Measurements from ENCODE around the gene FGF10. TPM values are rescaled to one million over a fixed set of nuclear protein-coding genes. Genes with fewer than 3 reads are reported as not detected.

Gene FGF10
- total RNA-seq, 1 experiment from 2014 or later = not detected

GRCh38 chr5:44345871-44346270 is 43.3 kb downstream of the FGF10 start:
- intact Hi-C loops (cut with micrococcal nuclease) = no loop called here

GRCh38 chr5:44336708-44337107 is 52.5 kb downstream of the FGF10 start:
- ChIA-PET POLR2A (no interaction called here), CTCF (interaction anchor here (0.6 to 10.0 kb wide), 2 partner anchors 30 to 608 kb away, joined by 4 to 172 read pairs; no protein-coding TSS in a partner anchor)
- peaks cover 7% of the 10 kb centered on the region for H3K9me3 Mint-ChIP-seq (ENCODE audit: unreplicated experiment)
- no TSS peak for BruUV-seq (replicated peaks)
- H3K36me3 Mint-ChIP-seq (ENCODE audit: insufficient read depth, unreplicated experiment) = no peaks in the 10 kb centered on the region
- TF ChIP-seq, protein P1, sequence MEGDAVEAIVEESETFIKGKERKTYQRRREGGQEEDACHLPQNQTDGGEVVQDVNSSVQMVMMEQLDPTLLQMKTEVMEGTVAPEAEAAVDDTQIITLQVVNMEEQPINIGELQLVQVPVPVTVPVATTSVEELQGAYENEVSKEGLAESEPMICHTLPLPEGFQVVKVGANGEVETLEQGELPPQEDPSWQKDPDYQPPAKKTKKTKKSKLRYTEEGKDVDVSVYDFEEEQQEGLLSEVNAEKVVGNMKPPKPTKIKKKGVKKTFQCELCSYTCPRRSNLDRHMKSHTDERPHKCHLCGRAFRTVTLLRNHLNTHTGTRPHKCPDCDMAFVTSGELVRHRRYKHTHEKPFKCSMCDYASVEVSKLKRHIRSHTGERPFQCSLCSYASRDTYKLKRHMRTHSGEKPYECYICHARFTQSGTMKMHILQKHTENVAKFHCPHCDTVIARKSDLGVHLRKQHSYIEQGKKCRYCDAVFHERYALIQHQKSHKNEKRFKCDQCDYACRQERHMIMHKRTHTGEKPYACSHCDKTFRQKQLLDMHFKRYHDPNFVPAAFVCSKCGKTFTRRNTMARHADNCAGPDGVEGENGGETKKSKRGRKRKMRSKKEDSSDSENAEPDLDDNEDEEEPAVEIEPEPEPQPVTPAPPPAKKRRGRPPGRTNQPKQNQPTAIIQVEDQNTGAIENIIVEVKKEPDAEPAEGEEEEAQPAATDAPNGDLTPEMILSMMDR (IDR thresholded peaks at IDR 0.05; ENCODE audit: unreplicated experiment) = no peak
- peaks cover 9% of the 10 kb centered on the region for H3K4me1 Mint-ChIP-seq (ENCODE audit: insufficient read depth, unreplicated experiment)
- H3K4me3 Mint-ChIP-seq (ENCODE audit: unreplicated experiment) = no peak overlapping the region
- DNase-seq (ENCODE audit: unreplicated experiment) = no peak
- H3K27me3 Mint-ChIP-seq (ENCODE audit: insufficient read depth, unreplicated experiment) = no peaks in the 10 kb centered on the region
- intact Hi-C loops (cut with micrococcal nuclease) = no loop called here
- H3K27ac Mint-ChIP-seq (ENCODE audit: low read depth, unreplicated experiment) = no peak overlapping the region

More at GRCh38 chr5:44345871-44346270, 43.3 kb downstream of the FGF10 start:
- ChIA-PET CTCF (interaction anchor here (0.8 to 2.5 kb wide), 3 partner anchors 11 to 349 kb away, joined by 4 to 14 read pairs (median 6); no protein-coding TSS in a partner anchor), POLR2A (interaction anchor here (0.6 to 1.2 kb wide), 3 partner anchors 9 to 93 kb away, joined by 3 to 5 read pairs (median 3); no protein-coding TSS in a partner anchor)
- Mint-ChIP-seq H3K27me3 (ENCODE audit: insufficient read depth, unreplicated experiment) (no peaks in the 10 kb centered on the region), H3K9me3 (ENCODE audit: unreplicated experiment) (no peaks in the 10 kb centered on the region), H3K4me1 (ENCODE audit: insufficient read depth, unreplicated experiment) (no peaks in the 10 kb centered on the region), H3K36me3 (ENCODE audit: insufficient read depth, unreplicated experiment) (no peaks in the 10 kb centered on the region), H3K27ac (ENCODE audit: low read depth, unreplicated experiment) (no peak overlapping the region), H3K4me3 (ENCODE audit: unreplicated experiment) (no peak overlapping the region)
- DNase-seq (ENCODE audit: unreplicated experiment) = no peak
- BruUV-seq (replicated peaks) = no TSS peak
- TF ChIP-seq, protein P1 (IDR thresholded peaks at IDR 0.05; ENCODE audit: unreplicated experiment) = no peak

- Mint-ChIP-seq H3K9me3 (ENCODE audit: unreplicated experiment) (peaks cover 4% of the 10 kb centered on the region), H3K36me3 (ENCODE audit: insufficient read depth, unreplicated experiment) (no peaks in the 10 kb centered on the region), H3K4me1 (ENCODE audit: insufficient read depth, unreplicated experiment) (peaks cover 3% of the 10 kb centered on the region), H3K4me3 (ENCODE audit: unreplicated experiment) (no peak overlapping the region), H3K27me3 (ENCODE audit: insufficient read depth, unreplicated experiment) (no peaks in the 10 kb centered on the region), H3K27ac (ENCODE audit: low read depth, unreplicated experiment) (no peak overlapping the region)
- CTCF ChIA-PET = interaction anchor here (0.6 to 10.0 kb wide), 5 partner anchors 11 to 606 kb away, joined by 3 to 172 read pairs (median 4); no protein-coding TSS in a partner anchor
- TF ChIP-seq, protein P1 (IDR thresholded peaks at IDR 0.05; ENCODE audit: unreplicated experiment) = no peak
- no peak for DNase-seq (ENCODE audit: unreplicated experiment)
- BruUV-seq (replicated peaks) = no TSS peak
- intact Hi-C loops (cut with micrococcal nuclease) = loop anchor here (5.0 kb wide), 1 partner anchor 438 kb away; no protein-coding TSS in a partner anchor
- POLR2A ChIA-PET = no interaction called here
Observed at GRCh38 chr5:44334622-44335021, 54.6 kb downstream of the FGF10 start.

DNA sequence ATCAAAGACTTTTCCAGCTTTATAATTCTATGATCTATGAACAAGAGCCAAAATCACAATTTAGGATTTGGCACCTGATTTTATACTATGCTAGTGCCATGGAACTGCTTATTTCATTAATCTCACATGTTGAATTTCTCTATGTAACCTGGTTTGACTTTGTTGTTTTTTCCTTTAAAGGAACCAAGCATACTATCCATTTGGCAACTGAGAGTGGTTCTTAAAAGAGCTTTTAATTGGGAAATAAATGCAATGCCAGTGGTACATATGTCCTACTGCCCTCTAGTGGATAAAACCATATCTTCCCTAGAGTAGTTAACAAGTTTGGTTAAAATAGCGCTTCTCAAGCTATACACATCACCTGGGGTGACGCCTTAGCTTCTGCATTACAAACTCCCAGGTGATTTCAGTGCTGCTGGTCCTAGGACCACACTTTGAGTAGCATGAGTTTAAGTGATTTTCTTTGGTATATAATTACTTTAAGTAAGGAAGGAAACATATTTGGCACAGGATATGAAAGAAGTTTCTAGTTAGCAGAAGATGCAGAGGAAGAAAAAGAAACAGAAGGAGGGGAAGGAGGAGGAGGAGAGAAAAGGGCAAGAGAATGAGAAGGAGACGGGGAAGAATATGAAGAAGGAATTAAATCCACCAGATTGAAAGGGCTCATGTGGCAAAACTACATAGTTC is 56.8 kb downstream of the FGF10 start:
- no TSS peak for BruUV-seq (replicated peaks)
- H3K36me3 Mint-ChIP-seq (ENCODE audit: insufficient read depth, unreplicated experiment) = no peaks in the 10 kb centered on the region
- H3K27me3 Mint-ChIP-seq (ENCODE audit: insufficient read depth, unreplicated experiment) = no peaks in the 10 kb centered on the region
- TF ChIP-seq, protein P1 (IDR thresholded peaks at IDR 0.05; ENCODE audit: unreplicated experiment) = peak; percentile 67
- intact Hi-C loops (cut with micrococcal nuclease) = loop anchor here (1.0 to 5.0 kb wide), 3 partner anchors 440 to 672 kb away; no protein-coding TSS in a partner anchor
- no peaks in the 10 kb centered on the region for H3K9me3 Mint-ChIP-seq (ENCODE audit: unreplicated experiment)
- peak overlapping the region; percentile 21 for H3K27ac Mint-ChIP-seq (ENCODE audit: low read depth, unreplicated experiment)
- DNase-seq (ENCODE audit: unreplicated experiment) = peak; percentile 66
- ChIA-PET POLR2A (interaction anchor here (0.6 to 1.6 kb wide), 3 partner anchors 33 to 602 kb away, joined by 3 to 6 read pairs (median 3); no protein-coding TSS in a partner anchor), CTCF (interaction anchor here (0.6 to 10.0 kb wide), 39 partner anchors 10 to 1361 kb away, joined by 3 to 172 read pairs (median 4); no protein-coding TSS in a partner anchor)
- no peak overlapping the region for H3K4me3 Mint-ChIP-seq (ENCODE audit: unreplicated experiment)
- H3K4me1 Mint-ChIP-seq (ENCODE audit: insufficient read depth, unreplicated experiment) = no peaks in the 10 kb centered on the region
